ENCODE results near the gene TMEM126A. TPM values are rescaled to one million over a fixed set of nuclear protein-coding genes. Genes with fewer than 3 reads are reported as not detected.

The TMEM126A gene
- total and polyA plus RNA-seq, 2 of the 13 experiments (the other 11 are each of a cell fraction or from before 2014, with no cell fraction given): 59.5 to 66.9 TPM

GRCh38 chr11:85664615-85665481 is 17.1 kb downstream of the TMEM126A start, which contains the start of gene CREBZF (continued):
- TF ChIP-seq, protein P1, sequence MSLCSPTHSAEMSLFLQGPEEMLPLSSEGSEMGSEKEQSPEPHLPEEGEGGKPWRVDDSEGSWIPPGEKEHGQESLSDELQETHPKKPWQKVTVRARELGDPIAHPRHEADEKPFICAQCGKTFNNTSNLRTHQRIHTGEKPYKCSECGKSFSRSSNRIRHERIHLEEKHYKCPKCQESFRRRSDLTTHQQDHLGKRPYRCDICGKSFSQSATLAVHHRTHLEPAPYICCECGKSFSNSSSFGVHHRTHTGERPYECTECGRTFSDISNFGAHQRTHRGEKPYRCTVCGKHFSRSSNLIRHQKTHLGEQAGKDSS (CRISPR knock-in tag; IDR thresholded peaks at IDR 0.05; ENCODE audit: borderline replicate concordance, low read depth): peak; percentile 16
- no peak; the same call in 1 of the 2 replicates for TF ChIP-seq ZNF414 (CRISPR knock-in tag; IDR thresholded peaks at IDR 0.05)
- TF ChIP-seq JUNB (CRISPR knock-in tag; IDR thresholded peaks at IDR 0.05; ENCODE audit: borderline replicate concordance): no peak
- 0 out of 2 replicates have a peak, but pooled peaks have one; percentile 53 for TF ChIP-seq CBFB (CRISPR knock-in tag; IDR thresholded peaks at IDR 0.05)
- TF ChIP-seq MIER3 (CRISPR knock-in tag; IDR thresholded peaks at IDR 0.05; ENCODE audit: borderline replicate concordance): no peak
- 0 out of 2 replicates have a peak, but pooled peaks have one; percentile 50 for TF ChIP-seq ISX (CRISPR knock-in tag; conservative IDR thresholded peaks at IDR 0.05)
- peak; percentile 79; the same call in 1 of the 2 replicates for TF ChIP-seq ZNF441 (CRISPR knock-in tag; IDR thresholded peaks at IDR 0.05; ENCODE audit: borderline replicate concordance)
- peak; percentile 77; the same call in 1 of the 2 replicates for TF ChIP-seq ZBTB25 (CRISPR knock-in tag; IDR thresholded peaks at IDR 0.05)
- TF ChIP-seq, protein P2, sequence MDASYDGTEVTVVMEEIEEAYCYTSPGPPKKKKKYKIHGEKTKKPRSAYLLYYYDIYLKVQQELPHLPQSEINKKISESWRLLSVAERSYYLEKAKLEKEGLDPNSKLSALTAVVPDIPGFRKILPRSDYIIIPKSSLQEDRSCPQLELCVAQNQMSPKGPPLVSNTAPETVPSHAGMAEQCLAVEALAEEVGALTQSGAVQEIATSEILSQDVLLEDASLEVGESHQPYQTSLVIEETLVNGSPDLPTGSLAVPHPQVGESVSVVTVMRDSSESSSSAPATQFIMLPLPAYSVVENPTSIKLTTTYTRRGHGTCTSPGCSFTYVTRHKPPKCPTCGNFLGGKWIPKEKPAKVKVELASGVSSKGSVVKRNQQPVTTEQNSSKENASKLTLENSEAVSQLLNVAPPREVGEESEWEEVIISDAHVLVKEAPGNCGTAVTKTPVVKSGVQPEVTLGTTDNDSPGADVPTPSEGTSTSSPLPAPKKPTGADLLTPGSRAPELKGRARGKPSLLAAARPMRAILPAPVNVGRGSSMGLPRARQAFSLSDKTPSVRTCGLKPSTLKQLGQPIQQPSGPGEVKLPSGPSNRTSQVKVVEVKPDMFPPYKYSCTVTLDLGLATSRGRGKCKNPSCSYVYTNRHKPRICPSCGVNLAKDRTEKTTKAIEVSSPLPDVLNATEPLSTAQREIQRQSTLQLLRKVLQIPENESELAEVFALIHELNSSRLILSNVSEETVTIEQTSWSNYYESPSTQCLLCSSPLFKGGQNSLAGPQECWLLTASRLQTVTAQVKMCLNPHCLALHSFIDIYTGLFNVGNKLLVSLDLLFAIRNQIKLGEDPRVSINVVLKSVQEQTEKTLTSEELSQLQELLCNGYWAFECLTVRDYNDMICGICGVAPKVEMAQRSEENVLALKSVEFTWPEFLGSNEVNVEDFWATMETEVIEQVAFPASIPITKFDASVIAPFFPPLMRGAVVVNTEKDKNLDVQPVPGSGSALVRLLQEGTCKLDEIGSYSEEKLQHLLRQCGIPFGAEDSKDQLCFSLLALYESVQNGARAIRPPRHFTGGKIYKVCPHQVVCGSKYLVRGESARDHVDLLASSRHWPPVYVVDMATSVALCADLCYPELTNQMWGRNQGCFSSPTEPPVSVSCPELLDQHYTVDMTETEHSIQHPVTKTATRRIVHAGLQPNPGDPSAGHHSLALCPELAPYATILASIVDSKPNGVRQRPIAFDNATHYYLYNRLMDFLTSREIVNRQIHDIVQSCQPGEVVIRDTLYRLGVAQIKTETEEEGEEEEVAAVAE (CRISPR knock-in tag; IDR thresholded peaks at IDR 0.05; ENCODE audit: borderline replicate concordance): 0 out of 2 replicates have a peak, but pooled peaks have one; percentile 23
- peak; percentile 79 to 95; a peak in 3 of 4 replicates for TF ChIP-seq HMGXB4 (CRISPR knock-in tag; IDR thresholded peaks at IDR 0.05; ENCODE audit: borderline replicate concordance in 1 of 2, low read depth in 1 of 2)
- peak; percentile 43; the same call in 1 of the 2 replicates for TF ChIP-seq PITX1 (CRISPR knock-in tag; IDR thresholded peaks at IDR 0.05)
- no peak for TF ChIP-seq TCF7 (IDR thresholded peaks at IDR 0.05; ENCODE audit: low read depth)
- no peak for TF ChIP-seq IRX3 (CRISPR knock-in tag; IDR thresholded peaks at IDR 0.05; ENCODE audit: borderline replicate concordance, low read depth)
- TF ChIP-seq MXI1 (IDR thresholded peaks at IDR 0.05; ENCODE audit: borderline replicate concordance, low read depth, low read length): peak; percentile 24; the same call in 1 of the 3 replicates
- TF ChIP-seq, protein P3, sequence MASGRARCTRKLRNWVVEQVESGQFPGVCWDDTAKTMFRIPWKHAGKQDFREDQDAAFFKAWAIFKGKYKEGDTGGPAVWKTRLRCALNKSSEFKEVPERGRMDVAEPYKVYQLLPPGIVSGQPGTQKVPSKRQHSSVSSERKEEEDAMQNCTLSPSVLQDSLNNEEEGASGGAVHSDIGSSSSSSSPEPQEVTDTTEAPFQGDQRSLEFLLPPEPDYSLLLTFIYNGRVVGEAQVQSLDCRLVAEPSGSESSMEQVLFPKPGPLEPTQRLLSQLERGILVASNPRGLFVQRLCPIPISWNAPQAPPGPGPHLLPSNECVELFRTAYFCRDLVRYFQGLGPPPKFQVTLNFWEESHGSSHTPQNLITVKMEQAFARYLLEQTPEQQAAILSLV (CRISPR knock-in tag; IDR thresholded peaks at IDR 0.05; ENCODE audit: borderline replicate concordance): 0 out of 2 replicates have a peak, but pooled peaks have one; percentile 45
- peak; percentile 83; the same call in 1 of the 2 replicates for TF ChIP-seq ZNF33A (CRISPR knock-in tag; IDR thresholded peaks at IDR 0.05; ENCODE audit: borderline replicate concordance)

Data from HepG2 (cell line).